HFF-Myc (cell line): ENCODE measurements around the gene FBLN1.
"Not testable (repeated sequence)": the region's sequence is repeated elsewhere in the genome, so short reads cannot be mapped to it uniquely, and the experiment has no call there.

ENCODE experiments used
- DNase-seq: peaks from one replicate; pipeline ENCODE4 v3.0.0-alpha.2; 2011; ENCODE audit warnings: low read depth; ENCODE audit errors: extremely low read depth
- H3K4me3 ChIP-seq: replicated peaks from 2 replicates; pipeline ENCODE4 v1.5.1; 2011; ENCODE audit warnings: low read depth, mild to moderate bottlenecking, control low read depth, low read length
- TF ChIP-seq, protein P1 (sequence below): IDR thresholded peaks from 2 replicates; pipeline ENCODE4 v1.5.1; 2012; ENCODE audit warnings: mild to moderate bottlenecking, low read depth, low read length, control low read depth; ENCODE audit errors: missing control alignments

The FBLN1 gene

DNA sequence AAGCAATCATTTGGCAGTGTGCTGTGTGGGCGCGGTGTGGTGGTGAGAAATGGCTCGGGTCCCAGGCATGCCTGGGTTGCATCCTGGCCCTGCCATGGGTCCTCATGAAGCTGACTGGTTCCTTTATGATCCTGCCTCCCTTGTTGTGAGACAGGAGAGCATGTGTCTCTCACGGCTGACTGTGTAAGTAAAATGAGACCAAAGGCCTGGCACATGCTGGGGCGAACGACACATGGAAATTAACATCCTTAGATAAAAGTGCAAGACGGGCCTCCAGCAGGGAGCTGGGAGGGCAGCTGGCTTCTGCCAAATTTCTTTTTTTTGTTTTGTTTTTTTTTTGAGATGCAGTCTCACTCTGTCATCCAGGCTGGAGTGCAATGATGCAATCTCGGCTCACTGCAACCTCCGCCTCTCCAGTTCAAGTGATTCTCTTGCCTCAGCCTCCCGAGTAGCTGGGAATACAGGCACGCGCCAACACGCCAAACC lies 9.4 kb upstream of the FBLN1 start:
- TF ChIP-seq, protein P1, sequence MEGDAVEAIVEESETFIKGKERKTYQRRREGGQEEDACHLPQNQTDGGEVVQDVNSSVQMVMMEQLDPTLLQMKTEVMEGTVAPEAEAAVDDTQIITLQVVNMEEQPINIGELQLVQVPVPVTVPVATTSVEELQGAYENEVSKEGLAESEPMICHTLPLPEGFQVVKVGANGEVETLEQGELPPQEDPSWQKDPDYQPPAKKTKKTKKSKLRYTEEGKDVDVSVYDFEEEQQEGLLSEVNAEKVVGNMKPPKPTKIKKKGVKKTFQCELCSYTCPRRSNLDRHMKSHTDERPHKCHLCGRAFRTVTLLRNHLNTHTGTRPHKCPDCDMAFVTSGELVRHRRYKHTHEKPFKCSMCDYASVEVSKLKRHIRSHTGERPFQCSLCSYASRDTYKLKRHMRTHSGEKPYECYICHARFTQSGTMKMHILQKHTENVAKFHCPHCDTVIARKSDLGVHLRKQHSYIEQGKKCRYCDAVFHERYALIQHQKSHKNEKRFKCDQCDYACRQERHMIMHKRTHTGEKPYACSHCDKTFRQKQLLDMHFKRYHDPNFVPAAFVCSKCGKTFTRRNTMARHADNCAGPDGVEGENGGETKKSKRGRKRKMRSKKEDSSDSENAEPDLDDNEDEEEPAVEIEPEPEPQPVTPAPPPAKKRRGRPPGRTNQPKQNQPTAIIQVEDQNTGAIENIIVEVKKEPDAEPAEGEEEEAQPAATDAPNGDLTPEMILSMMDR = no peak
- H3K4me3 ChIP-seq = no peak overlapping the region
- no peak for DNase-seq

DNA sequence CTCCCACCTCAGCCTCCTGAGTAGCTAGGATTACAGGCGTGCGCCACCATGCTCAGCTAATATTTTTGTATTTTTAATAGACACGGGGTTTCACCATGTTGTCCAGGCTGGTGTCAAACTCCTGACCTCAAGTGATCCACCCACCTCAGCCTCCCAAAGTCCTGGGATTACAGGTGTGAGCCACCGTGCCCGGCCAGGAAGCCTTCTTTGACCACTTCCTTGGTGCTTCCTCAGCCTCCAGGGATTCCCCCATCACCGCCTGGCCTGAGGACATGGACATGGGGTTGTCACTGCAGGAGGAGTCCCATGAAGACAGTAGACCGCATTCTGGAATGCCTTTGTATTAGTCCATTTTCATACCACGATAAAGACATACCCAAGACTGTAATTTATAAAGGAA lies 8.4 kb upstream of the FBLN1 start:
- DNase-seq, H3K4me3 ChIP-seq: not testable (repeated sequence)

DNA sequence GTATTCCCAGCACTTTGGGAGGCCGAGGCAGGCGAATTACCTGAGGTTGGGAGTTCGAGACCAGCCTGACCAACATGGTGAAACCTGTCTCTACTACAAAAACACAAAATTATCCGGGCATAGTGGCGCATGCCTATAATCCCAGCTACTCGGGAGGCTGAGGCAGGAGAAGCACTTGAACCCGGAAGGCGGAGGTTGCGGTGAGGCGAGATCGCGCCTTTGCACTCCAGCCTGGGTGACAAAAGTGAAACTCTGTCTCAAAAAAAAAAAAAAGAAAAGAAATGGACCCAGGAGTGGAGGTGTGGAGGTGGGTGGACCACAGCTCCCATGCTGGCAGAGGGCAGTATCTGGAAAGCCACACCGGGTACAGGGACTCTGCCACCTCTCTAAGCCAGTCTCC lies 7.1 kb upstream of the FBLN1 start:
- DNase-seq, H3K4me3 ChIP-seq: not testable (repeated sequence)

GRCh38 chr22:45496451-45496941 lies 6.2 kb upstream of the FBLN1 start:
- TF ChIP-seq, protein P1 = no peak
- DNase-seq = no peak
- H3K4me3 ChIP-seq = no peak overlapping the region

DNA sequence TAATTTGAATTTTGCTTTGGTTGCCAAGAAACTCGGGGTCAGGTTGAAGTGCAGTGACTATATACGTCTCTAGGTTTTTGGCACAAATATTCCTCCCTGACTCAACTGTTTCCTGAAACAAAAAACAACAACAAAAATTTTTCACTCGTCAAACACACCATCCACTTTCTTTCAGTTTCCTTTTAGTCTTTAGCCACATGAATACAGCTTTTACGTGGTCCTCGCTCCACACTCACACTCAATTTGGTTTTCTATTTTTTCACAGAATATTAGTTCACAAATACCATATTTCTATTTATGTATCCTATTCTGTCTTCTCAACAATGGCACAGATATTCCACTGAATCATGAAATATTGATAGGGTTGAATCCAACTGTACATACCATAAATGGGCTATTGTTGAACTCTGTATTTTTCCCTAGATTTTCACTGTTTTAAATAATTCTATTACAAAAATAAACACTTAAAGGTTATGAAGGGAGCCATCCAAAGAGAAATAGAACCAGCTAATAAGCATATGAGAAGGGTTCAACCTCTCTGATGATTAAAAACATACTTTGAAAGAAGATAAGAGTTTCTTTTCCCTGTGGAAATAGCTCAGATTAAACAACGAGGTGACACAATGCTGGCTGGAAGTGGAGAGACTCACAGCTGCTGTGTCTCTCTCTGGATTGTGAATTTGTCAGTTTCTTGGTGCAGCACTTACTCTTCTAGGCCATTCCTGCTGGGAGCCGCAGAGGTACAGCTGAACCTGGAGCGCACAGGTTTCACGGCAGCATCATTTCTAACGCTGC lies 5.1 kb upstream of the FBLN1 start:
- no peak overlapping the region for H3K4me3 ChIP-seq
- TF ChIP-seq, protein P1 = no peak
- DNase-seq = no peak

DNA sequence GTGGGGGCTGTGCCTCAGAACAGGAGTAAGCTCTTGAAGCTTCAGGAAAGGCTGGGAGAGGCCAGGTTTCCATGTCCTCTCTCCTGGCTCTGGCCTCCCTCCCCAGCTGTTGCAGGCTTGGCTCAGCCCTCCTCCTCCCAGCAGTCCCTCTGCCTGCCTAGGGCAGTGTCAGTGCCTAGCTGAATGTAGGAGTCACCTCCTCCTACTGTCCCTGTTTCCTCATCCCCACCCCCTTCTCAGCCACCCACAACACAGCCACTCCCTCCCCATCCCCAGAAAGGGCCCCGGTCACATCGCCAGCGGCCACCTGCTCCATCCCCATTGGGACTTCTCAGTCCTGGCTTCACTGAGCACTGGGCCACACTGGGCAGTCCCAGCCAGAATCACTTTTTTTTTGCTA lies 2.9 kb upstream of the FBLN1 start:
- no peak for DNase-seq
- TF ChIP-seq, protein P1 = no peak
- no peak overlapping the region for H3K4me3 ChIP-seq

- TF ChIP-seq, protein P1 = no peak
- DNase-seq = no peak
- H3K4me3 ChIP-seq = peak overlapping the region; percentile 100
Measured at GRCh38 chr22:45503050-45503815, 550 bp downstream of the FBLN1 start.
